K562 (cell line): ENCODE data around the gene C22orf39. TPM values are rescaled to one million over a fixed set of nuclear protein-coding genes. Genes with fewer than 3 reads are reported as not detected.

ENCODE experiments used
- ATF4 ChIP-seq: fragments of 450-650 bp; formaldehyde crosslinking; IDR thresholded peaks from 2 replicates; pipeline ENCODE4 v1.4.0; 2022; ENCODE audit warnings: mild to moderate bottlenecking, moderate library complexity
- CBX2 ChIP-seq: fragments of 200-600 bp; sonication (generic); IDR thresholded peaks from one replicate; pipeline ENCODE4 v1.6.1; 2012; ENCODE audit warnings: mild to moderate bottlenecking, low read length, inconsistent platforms; ENCODE audit not compliant: insufficient read depth, poor library complexity, severe bottlenecking
- FOSL1 ChIP-seq: fragments of 200-800 bp; sonication (Bioruptor generic); conservative IDR thresholded peaks from 2 replicates; pipeline ENCODE4 v1.6.1; 2016; ENCODE audit warnings: missing genetic modification characterization, missing compliant biosample characterization
- FOXA3 ChIP-seq, 2 experiments: fragments of 450-650 bp in 1 of 2; sonication (generic) in 1 of 2; formaldehyde crosslinking; IDR thresholded peaks in 1 of 2; conservative IDR thresholded peaks in 1 of 2; 2 replicates each; pipeline versions ENCODE4 v1.4.0 to v1.8.0; 2020 to 2022; ENCODE audit warnings: mild to moderate bottlenecking in 2 of 2, missing genetic modification reagents in 1 of 2
- KAT2B ChIP-seq: IDR thresholded peaks from one replicate; pipeline ENCODE4 v1.6.1; 2012; ENCODE audit warnings: low read depth, mild to moderate bottlenecking, control low read depth, inconsistent platforms, low read length, moderate library complexity
- KDM2B ChIP-seq: fragments of 250-450 bp; sonication (Bioruptor Pico); IDR thresholded peaks from 2 replicates; pipeline ENCODE4 v1.8.0; 2021; ENCODE audit warnings: mild to moderate bottlenecking, moderate library complexity
- KLF13 ChIP-seq: fragments of 450-650 bp; IDR thresholded peaks from 2 replicates; pipeline ENCODE4 v1.6.1; 2016; ENCODE audit warnings: missing genetic modification characterization, low read depth, mild to moderate bottlenecking, missing compliant biosample characterization, moderate library complexity, borderline replicate concordance
- PHB2 ChIP-seq: fragments of 450-650 bp; IDR thresholded peaks from 2 replicates; pipeline ENCODE4 v1.6.1; 2017; ENCODE audit warnings: low read depth
- RNF219 ChIP-seq: fragments of 250-450 bp; sonication (Bioruptor Pico); IDR thresholded peaks from 2 replicates; pipeline ENCODE4 v1.5.0; 2022; ENCODE audit warnings: mild to moderate bottlenecking
- SIN3B ChIP-seq: fragments of 450-650 bp; IDR thresholded peaks from 2 replicates; pipeline ENCODE4 v1.6.1; 2017; ENCODE audit warnings: low read depth, mild to moderate bottlenecking, moderate library complexity
- XRCC5 ChIP-seq: fragments of 200-400 bp; formaldehyde crosslinking; IDR thresholded peaks from 2 replicates; pipeline ENCODE4 v1.6.1; 2017; ENCODE audit warnings: low read depth, mild to moderate bottlenecking, low read length
- ZNF57 ChIP-seq: fragments of 450-650 bp; formaldehyde crosslinking; IDR thresholded peaks from 2 replicates; pipeline ENCODE4 v1.4.0; 2020; ENCODE audit warnings: mild to moderate bottlenecking, moderate library complexity
- ZNF583 ChIP-seq: fragments of 250-450 bp; sonication (Bioruptor Pico); IDR thresholded peaks from 2 replicates; pipeline ENCODE4 v1.4.0; 2020
- ZNF699 ChIP-seq: fragments of 250-450 bp; sonication (Bioruptor Pico); IDR thresholded peaks from 2 replicates; pipeline ENCODE4 v1.8.0; 2021; ENCODE audit warnings: mild to moderate bottlenecking, moderate library complexity; ENCODE audit not compliant: insufficient replicate concordance
- ZNF76 ChIP-seq: fragments of 250-450 bp; sonication (Bioruptor Pico); IDR thresholded peaks from 2 replicates; pipeline ENCODE4 v1.4.0; 2020; ENCODE audit warnings: mild to moderate bottlenecking, moderate library complexity, borderline replicate concordance
- ZNF79 ChIP-seq: fragments of 250-450 bp; sonication (Bioruptor Pico); IDR thresholded peaks from 2 replicates; pipeline ENCODE4 v1.4.0; 2020; ENCODE audit warnings: low read depth, mild to moderate bottlenecking, moderate library complexity
- ZSCAN29 ChIP-seq: fragments of 450-650 bp; IDR thresholded peaks from 2 replicates; pipeline ENCODE4 v1.6.1; 2017
- polyA plus RNA-seq, 8 experiments: library from polyadenylated mRNA; depleted of rRNA in 4 of 8; stranded (reverse) in 5 of 8; unstranded in 3 of 8; fragments of >200 nt; fragmentation: Nextera tagmentation in 2 of 8; fragmentation: Illumina TruSeq in 1 of 8; extraction: Ambion mirVana in 2 of 8; extraction: Trizol in 1 of 8; gene quantifications; 2 replicates each; pipeline versions ENCODE4 v1.2.1 to v1.2.3, GENCODE V29; 2011 to 2014; ENCODE audit warnings: inconsistent platforms in 1 of 8, missing spikeins in 1 of 8
- total RNA-seq, 7 experiments: library from RNA; depleted of rRNA in 6 of 7; stranded (reverse); fragments of >200 nt in 6 of 7; fragmentation: Illumina TruSeq in 2 of 7; extraction: Trizol in 2 of 7; gene quantifications; 2 replicates each; pipeline versions ENCODE4 v1.2.1 to v1.2.3, GENCODE V29; 2011 to 2021; ENCODE audit warnings: low replicate concordance in 1 of 7
- TF ChIP-seq, protein P1 (sequence below), 3 experiments: fragments of 200-800 bp in 1 of 3; fragments of 250-450 bp in 1 of 3; fragments of 450-650 bp in 1 of 3; sonication (Bioruptor Pico) in 1 of 3; sonication (Bioruptor generic) in 1 of 3; formaldehyde crosslinking in 1 of 3; IDR thresholded peaks; 2 replicates each; pipeline versions ENCODE4 v1.6.1 to v1.8.0; 2016 to 2022; ENCODE audit warnings: mild to moderate bottlenecking in 2 of 3, missing genetic modification characterization in 2 of 3, missing compliant biosample characterization in 1 of 3, moderate library complexity in 1 of 3
- TF ChIP-seq, protein P2 (sequence below): fragments of 250-450 bp; sonication (Bioruptor Pico); IDR thresholded peaks from 2 replicates; pipeline ENCODE4 v1.5.0; 2020; ENCODE audit warnings: mild to moderate bottlenecking
- TF ChIP-seq, protein P3 (sequence below): fragments of 450-650 bp; IDR thresholded peaks from 2 replicates; pipeline ENCODE4 v1.6.1; 2016; ENCODE audit warnings: low read depth, mild to moderate bottlenecking, moderate library complexity

The C22orf39 gene
- total and polyA plus RNA-seq, 9 of the 15 experiments (the other 6 are each of a cell fraction or from before 2014, with no cell fraction given) = 20.4 to 139 (median 66.8) TPM

GRCh38 chr22:19398206-19398605, 49.3 kb downstream of the C22orf39 start (continued):
- TF ChIP-seq, protein P1, sequence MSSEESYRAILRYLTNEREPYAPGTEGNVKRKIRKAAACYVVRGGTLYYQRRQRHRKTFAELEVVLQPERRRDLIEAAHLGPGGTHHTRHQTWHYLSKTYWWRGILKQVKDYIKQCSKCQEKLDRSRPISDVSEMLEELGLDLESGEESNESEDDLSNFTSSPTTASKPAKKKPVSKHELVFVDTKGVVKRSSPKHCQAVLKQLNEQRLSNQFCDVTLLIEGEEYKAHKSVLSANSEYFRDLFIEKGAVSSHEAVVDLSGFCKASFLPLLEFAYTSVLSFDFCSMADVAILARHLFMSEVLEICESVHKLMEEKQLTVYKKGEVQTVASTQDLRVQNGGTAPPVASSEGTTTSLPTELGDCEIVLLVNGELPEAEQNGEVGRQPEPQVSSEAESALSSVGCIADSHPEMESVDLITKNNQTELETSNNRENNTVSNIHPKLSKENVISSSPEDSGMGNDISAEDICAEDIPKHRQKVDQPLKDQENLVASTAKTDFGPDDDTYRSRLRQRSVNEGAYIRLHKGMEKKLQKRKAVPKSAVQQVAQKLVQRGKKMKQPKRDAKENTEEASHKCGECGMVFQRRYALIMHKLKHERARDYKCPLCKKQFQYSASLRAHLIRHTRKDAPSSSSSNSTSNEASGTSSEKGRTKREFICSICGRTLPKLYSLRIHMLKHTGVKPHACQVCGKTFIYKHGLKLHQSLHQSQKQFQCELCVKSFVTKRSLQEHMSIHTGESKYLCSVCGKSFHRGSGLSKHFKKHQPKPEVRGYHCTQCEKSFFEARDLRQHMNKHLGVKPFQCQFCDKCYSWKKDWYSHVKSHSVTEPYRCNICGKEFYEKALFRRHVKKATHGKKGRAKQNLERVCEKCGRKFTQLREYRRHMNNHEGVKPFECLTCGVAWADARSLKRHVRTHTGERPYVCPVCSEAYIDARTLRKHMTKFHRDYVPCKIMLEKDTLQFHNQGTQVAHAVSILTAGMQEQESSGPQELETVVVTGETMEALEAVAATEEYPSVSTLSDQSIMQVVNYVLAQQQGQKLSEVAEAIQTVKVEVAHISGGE (CRISPR knock-in tag; IDR thresholded peaks at IDR 0.05) = no peak
- no peak for TF ChIP-seq ZSCAN29
- TF ChIP-seq, protein P2, sequence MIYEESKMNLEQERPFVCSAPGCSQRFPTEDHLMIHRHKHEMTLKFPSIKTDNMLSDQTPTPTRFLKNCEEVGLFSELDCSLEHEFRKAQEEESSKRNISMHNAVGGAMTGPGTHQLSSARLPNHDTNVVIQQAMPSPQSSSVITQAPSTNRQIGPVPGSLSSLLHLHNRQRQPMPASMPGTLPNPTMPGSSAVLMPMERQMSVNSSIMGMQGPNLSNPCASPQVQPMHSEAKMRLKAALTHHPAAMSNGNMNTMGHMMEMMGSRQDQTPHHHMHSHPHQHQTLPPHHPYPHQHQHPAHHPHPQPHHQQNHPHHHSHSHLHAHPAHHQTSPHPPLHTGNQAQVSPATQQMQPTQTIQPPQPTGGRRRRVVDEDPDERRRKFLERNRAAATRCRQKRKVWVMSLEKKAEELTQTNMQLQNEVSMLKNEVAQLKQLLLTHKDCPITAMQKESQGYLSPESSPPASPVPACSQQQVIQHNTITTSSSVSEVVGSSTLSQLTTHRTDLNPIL = no peak
- TF ChIP-seq ZNF79 (CRISPR knock-in tag) = no peak
- no peak for TF ChIP-seq KLF13 (tag)
- no peak for TF ChIP-seq PHB2
- no peak for TF ChIP-seq ATF4 (CRISPR knock-in tag)
- TF ChIP-seq, protein P3, sequence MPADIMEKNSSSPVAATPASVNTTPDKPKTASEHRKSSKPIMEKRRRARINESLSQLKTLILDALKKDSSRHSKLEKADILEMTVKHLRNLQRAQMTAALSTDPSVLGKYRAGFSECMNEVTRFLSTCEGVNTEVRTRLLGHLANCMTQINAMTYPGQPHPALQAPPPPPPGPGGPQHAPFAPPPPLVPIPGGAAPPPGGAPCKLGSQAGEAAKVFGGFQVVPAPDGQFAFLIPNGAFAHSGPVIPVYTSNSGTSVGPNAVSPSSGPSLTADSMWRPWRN = no peak
- TF ChIP-seq ZNF699 = peak; percentile 47
- TF ChIP-seq CBX2 = no peak
- peak; percentile 11; the same call in 1 of the 2 replicates for TF ChIP-seq ZNF76
- TF ChIP-seq RNF219 (CRISPR knock-in tag) = no peak
- no peak for TF ChIP-seq SIN3B
- no peak for TF ChIP-seq ZNF583 (CRISPR knock-in tag)
- no peak for TF ChIP-seq FOXA3 (CRISPR knock-in tag; conservative IDR thresholded peaks at IDR 0.05 in 1 of 2, IDR thresholded peaks at IDR 0.05 in 1 of 2)
- no peak for TF ChIP-seq KAT2B
- TF ChIP-seq FOSL1 (tag) = no peak
- TF ChIP-seq KDM2B (CRISPR knock-in tag) = no peak
- TF ChIP-seq XRCC5 = no peak
- 0 out of 2 replicates have a peak, but pooled peaks have one; percentile 4 for TF ChIP-seq ZNF57 (CRISPR knock-in tag)
